Measurements from ENCODE around the gene WWOX.

WWOX gene

GRCh38 chr16:78737630-78738029 lies 638.2 kb downstream of the WWOX start:
- no peak overlapping the region for H3K27ac ChIP-seq
- TF ChIP-seq CTCF (IDR thresholded peaks at IDR 0.05) = no peak
- no peak overlapping the region for H3K4me3 ChIP-seq
- no peak for DNase-seq (ENCODE audit: low spot score)

GRCh38 chr16:78738557-78738956 lies 639.1 kb downstream of the WWOX start:
- no peak overlapping the region for H3K4me3 ChIP-seq
- no peak for TF ChIP-seq CTCF (IDR thresholded peaks at IDR 0.05)
- DNase-seq (ENCODE audit: low spot score) = no peak
- no peak overlapping the region for H3K27ac ChIP-seq

GRCh38 chr16:78740269-78740668 lies 640.8 kb downstream of the WWOX start:
- Histone ChIP-seq H3K4me3 (no peak overlapping the region), H3K27ac (no peak overlapping the region)
- no peak for DNase-seq (ENCODE audit: low spot score)
- TF ChIP-seq CTCF (IDR thresholded peaks at IDR 0.05) = no peak

- Histone ChIP-seq H3K4me3 (no peak overlapping the region), H3K27ac (no peak overlapping the region)
- TF ChIP-seq CTCF (IDR thresholded peaks at IDR 0.05) = no peak
These were observed 643.2 kb downstream of the WWOX start for GRCh38 chr16:78742501-78743283.

GRCh38 chr16:78743556-78743955 lies 644.1 kb downstream of the WWOX start:
- no peak for TF ChIP-seq CTCF (IDR thresholded peaks at IDR 0.05)
- Histone ChIP-seq H3K27ac (no peak overlapping the region), H3K4me3 (no peak overlapping the region)
- no peak for DNase-seq (ENCODE audit: low spot score)

More at GRCh38 chr16:78742501-78743283, 643.2 kb downstream of the WWOX start:
- no peak for DNase-seq (ENCODE audit: low spot score)

- Histone ChIP-seq H3K4me3 (no peak overlapping the region), H3K27ac (no peak overlapping the region)
- no peak for TF ChIP-seq CTCF (IDR thresholded peaks at IDR 0.05)
- no peak for DNase-seq (ENCODE audit: low spot score)
These were observed 644.6 kb downstream of the WWOX start for GRCh38 chr16:78744099-78744498.

GRCh38 chr16:78744796-78745107 lies 645.3 kb downstream of the WWOX start:
- TF ChIP-seq CTCF (IDR thresholded peaks at IDR 0.05) = no peak
- H3K4me3 ChIP-seq = no peak overlapping the region
- DNase-seq (ENCODE audit: low spot score) = no peak
- no peak overlapping the region for H3K27ac ChIP-seq

Measured in coronary artery (tissue), 2 donors.